ENCODE results near the gene TPPP.
"Not testable (repeated sequence)": the region's sequence is repeated elsewhere in the genome, so short reads cannot be mapped to it uniquely, and the experiment has no call there.

TPPP gene

GRCh38 chr5:716740-717139 lies 23.6 kb upstream of the TPPP start:
- H3K9ac ChIP-seq (ENCODE audit: low read depth in 1 of 2, low read length in 2 of 2); H3K27ac ChIP-seq (ENCODE audit: low read depth in 2 of 2, low read length in 2 of 2): not testable (repeated sequence)

DNA sequence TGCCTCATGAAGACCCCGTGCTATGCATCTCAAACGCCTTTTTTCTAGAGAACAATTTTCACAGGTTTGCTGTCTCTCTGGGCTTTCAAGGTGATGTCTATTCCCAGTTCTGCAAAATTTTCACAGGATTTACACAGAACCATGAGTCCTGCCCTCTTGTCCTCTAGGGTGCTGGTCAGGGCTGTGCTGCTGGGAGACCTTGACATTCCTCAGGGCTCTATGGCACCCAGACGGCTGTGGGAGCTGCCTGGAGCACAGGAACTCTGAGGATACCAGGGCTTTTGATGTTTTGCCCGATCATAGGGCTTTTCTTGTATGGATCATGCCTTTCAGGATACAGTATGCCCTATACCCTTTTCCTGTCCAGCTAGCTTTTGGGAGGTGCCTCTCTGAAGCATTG lies 22.5 kb upstream of the TPPP start:
- not testable (repeated sequence) for H3K27me3 ChIP-seq (ENCODE audit: control insufficient read depth in 2 of 2, insufficient read depth in 2 of 2, low read length in 2 of 2); H3K36me3 ChIP-seq (ENCODE audit: control insufficient read depth in 2 of 2, insufficient read depth in 2 of 2, low read length in 2 of 2)

More at GRCh38 chr5:716740-717139, 23.6 kb upstream of the TPPP start:
- not testable (repeated sequence) for H3K4me1 ChIP-seq (ENCODE audit: control insufficient read depth in 2 of 2, insufficient read depth in 2 of 2, low read length in 2 of 2); H3K9me3 ChIP-seq (ENCODE audit: control insufficient read depth in 2 of 2, low read length in 2 of 2); H3K36me3 ChIP-seq (ENCODE audit: control insufficient read depth in 2 of 2, insufficient read depth in 2 of 2, low read length in 2 of 2); H3K27me3 ChIP-seq (ENCODE audit: control insufficient read depth in 2 of 2, insufficient read depth in 2 of 2, low read length in 2 of 2); H3K4me3 ChIP-seq (ENCODE audit: low read length in 2 of 2)

GRCh38 chr5:714215-715118 lies 21.3 kb upstream of the TPPP start:
- H3K9ac ChIP-seq (ENCODE audit: low read depth in 1 of 2, low read length in 2 of 2): not testable (repeated sequence)

More for the DNA sequence above, 22.5 kb upstream of the TPPP start:
- H3K27ac ChIP-seq (ENCODE audit: low read depth in 2 of 2, low read length in 2 of 2); H3K9me3 ChIP-seq (ENCODE audit: control insufficient read depth in 2 of 2, low read length in 2 of 2); H3K4me1 ChIP-seq (ENCODE audit: control insufficient read depth in 2 of 2, insufficient read depth in 2 of 2, low read length in 2 of 2); H3K4me3 ChIP-seq (ENCODE audit: low read length in 2 of 2); H3K9ac ChIP-seq (ENCODE audit: low read depth in 1 of 2, low read length in 2 of 2): not testable (repeated sequence)

GRCh38 chr5:713686-714085 lies 20.5 kb upstream of the TPPP start:
- H3K4me1 ChIP-seq (ENCODE audit: control insufficient read depth in 2 of 2, insufficient read depth in 2 of 2, low read length in 2 of 2); H3K9ac ChIP-seq (ENCODE audit: low read depth in 1 of 2, low read length in 2 of 2); H3K36me3 ChIP-seq (ENCODE audit: control insufficient read depth in 2 of 2, insufficient read depth in 2 of 2, low read length in 2 of 2); H3K27me3 ChIP-seq (ENCODE audit: control insufficient read depth in 2 of 2, insufficient read depth in 2 of 2, low read length in 2 of 2); H3K27ac ChIP-seq (ENCODE audit: low read depth in 2 of 2, low read length in 2 of 2); H3K4me3 ChIP-seq (ENCODE audit: low read length in 2 of 2); H3K9me3 ChIP-seq (ENCODE audit: control insufficient read depth in 2 of 2, low read length in 2 of 2): not testable (repeated sequence)

More at GRCh38 chr5:714215-715118, 21.3 kb upstream of the TPPP start:
- H3K9me3 ChIP-seq (ENCODE audit: control insufficient read depth in 2 of 2, low read length in 2 of 2); H3K36me3 ChIP-seq (ENCODE audit: control insufficient read depth in 2 of 2, insufficient read depth in 2 of 2, low read length in 2 of 2); H3K4me3 ChIP-seq (ENCODE audit: low read length in 2 of 2); H3K27me3 ChIP-seq (ENCODE audit: control insufficient read depth in 2 of 2, insufficient read depth in 2 of 2, low read length in 2 of 2); H3K4me1 ChIP-seq (ENCODE audit: control insufficient read depth in 2 of 2, insufficient read depth in 2 of 2, low read length in 2 of 2); H3K27ac ChIP-seq (ENCODE audit: low read depth in 2 of 2, low read length in 2 of 2): not testable (repeated sequence)

DNA sequence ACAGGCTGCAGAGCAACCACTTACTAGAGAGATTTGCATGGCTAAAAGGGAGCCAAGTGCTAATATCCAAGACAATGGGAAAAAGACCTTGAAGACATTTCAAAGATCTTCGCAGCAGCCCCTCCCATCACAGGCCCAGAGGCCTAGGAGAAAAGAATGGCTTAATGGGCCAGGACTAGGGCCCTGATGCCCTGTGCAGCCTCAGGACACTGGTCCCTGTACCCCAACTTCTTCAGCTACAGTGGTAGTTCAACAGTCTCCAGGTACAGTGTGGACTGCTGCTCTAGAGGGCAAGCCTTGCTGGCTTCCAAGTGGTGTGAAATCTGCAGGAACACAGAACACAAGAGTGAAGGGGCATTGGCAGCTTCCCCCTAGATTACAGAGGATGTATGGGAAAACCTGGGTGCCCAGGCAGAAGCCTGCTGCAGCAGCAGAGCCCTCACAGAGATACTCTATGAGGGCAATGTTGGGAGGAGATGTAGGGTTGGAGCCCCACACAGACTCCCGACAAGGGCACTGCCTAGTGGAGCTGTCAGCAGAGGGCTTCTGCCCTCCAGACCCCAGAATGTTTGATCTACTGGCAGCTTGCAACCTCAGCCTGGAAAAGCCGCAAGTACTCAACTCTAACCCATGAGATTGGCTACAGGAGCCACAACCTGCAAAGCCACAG lies 15.8 kb upstream of the TPPP start:
- H3K27ac ChIP-seq (ENCODE audit: low read depth in 2 of 2, low read length in 2 of 2); H3K9me3 ChIP-seq (ENCODE audit: control insufficient read depth in 2 of 2, low read length in 2 of 2); H3K27me3 ChIP-seq (ENCODE audit: control insufficient read depth in 2 of 2, insufficient read depth in 2 of 2, low read length in 2 of 2); H3K4me1 ChIP-seq (ENCODE audit: control insufficient read depth in 2 of 2, insufficient read depth in 2 of 2, low read length in 2 of 2); H3K9ac ChIP-seq (ENCODE audit: low read depth in 1 of 2, low read length in 2 of 2); H3K36me3 ChIP-seq (ENCODE audit: control insufficient read depth in 2 of 2, insufficient read depth in 2 of 2, low read length in 2 of 2); H3K4me3 ChIP-seq (ENCODE audit: low read length in 2 of 2): not testable (repeated sequence)

DNA sequence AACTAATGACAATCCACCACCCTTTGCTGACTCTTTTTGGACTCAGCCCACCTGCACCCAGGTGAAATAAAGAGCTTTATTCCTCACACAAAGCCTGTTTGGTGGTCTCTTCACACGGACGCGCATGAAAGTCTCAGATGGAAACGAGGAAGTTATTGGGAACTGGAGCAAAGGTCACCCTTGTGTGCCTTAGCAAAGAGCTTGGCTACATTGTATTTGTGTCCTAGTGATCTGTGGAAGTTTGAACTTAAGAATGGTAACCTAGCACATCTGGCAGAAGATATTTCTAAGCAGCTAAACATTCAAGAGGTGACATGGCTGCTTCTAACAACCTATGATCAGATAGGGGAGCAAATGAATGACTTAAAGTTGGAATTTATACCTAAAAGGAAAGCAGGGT lies 15.2 kb upstream of the TPPP start:
- H3K27ac ChIP-seq (ENCODE audit: low read depth in 2 of 2, low read length in 2 of 2): not testable (repeated sequence)

DNA sequence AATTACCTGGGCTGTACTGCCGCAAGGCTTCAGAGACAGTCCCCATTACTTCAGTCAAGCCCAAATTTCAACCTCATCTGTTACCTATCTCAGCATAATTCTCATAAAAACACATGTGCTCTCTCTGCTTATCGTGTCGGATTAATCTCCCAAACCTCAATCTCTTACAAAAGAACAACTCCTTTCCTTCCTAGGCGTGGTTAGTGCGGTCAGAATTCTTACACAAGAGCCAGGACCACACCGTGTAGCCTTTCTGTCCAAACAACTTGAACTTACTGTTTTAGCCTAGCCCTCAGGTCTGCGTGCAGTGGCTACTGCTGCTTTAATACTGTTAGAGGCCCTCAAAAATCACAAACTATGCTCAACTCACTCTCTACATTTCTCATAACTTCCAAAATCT lies 13.0 kb upstream of the TPPP start:
- H3K4me3 ChIP-seq (ENCODE audit: low read length in 2 of 2); H3K4me1 ChIP-seq (ENCODE audit: control insufficient read depth in 2 of 2, insufficient read depth in 2 of 2, low read length in 2 of 2); H3K27ac ChIP-seq (ENCODE audit: low read depth in 2 of 2, low read length in 2 of 2); H3K36me3 ChIP-seq (ENCODE audit: control insufficient read depth in 2 of 2, insufficient read depth in 2 of 2, low read length in 2 of 2); H3K9ac ChIP-seq (ENCODE audit: low read depth in 1 of 2, low read length in 2 of 2); H3K27me3 ChIP-seq (ENCODE audit: control insufficient read depth in 2 of 2, insufficient read depth in 2 of 2, low read length in 2 of 2); H3K9me3 ChIP-seq (ENCODE audit: control insufficient read depth in 2 of 2, low read length in 2 of 2): not testable (repeated sequence)

More for the DNA sequence above, 15.2 kb upstream of the TPPP start:
- H3K27me3 ChIP-seq (ENCODE audit: control insufficient read depth in 2 of 2, insufficient read depth in 2 of 2, low read length in 2 of 2); H3K9ac ChIP-seq (ENCODE audit: low read depth in 1 of 2, low read length in 2 of 2); H3K9me3 ChIP-seq (ENCODE audit: control insufficient read depth in 2 of 2, low read length in 2 of 2); H3K4me1 ChIP-seq (ENCODE audit: control insufficient read depth in 2 of 2, insufficient read depth in 2 of 2, low read length in 2 of 2); H3K36me3 ChIP-seq (ENCODE audit: control insufficient read depth in 2 of 2, insufficient read depth in 2 of 2, low read length in 2 of 2); H3K4me3 ChIP-seq (ENCODE audit: low read length in 2 of 2): not testable (repeated sequence)

DNA sequence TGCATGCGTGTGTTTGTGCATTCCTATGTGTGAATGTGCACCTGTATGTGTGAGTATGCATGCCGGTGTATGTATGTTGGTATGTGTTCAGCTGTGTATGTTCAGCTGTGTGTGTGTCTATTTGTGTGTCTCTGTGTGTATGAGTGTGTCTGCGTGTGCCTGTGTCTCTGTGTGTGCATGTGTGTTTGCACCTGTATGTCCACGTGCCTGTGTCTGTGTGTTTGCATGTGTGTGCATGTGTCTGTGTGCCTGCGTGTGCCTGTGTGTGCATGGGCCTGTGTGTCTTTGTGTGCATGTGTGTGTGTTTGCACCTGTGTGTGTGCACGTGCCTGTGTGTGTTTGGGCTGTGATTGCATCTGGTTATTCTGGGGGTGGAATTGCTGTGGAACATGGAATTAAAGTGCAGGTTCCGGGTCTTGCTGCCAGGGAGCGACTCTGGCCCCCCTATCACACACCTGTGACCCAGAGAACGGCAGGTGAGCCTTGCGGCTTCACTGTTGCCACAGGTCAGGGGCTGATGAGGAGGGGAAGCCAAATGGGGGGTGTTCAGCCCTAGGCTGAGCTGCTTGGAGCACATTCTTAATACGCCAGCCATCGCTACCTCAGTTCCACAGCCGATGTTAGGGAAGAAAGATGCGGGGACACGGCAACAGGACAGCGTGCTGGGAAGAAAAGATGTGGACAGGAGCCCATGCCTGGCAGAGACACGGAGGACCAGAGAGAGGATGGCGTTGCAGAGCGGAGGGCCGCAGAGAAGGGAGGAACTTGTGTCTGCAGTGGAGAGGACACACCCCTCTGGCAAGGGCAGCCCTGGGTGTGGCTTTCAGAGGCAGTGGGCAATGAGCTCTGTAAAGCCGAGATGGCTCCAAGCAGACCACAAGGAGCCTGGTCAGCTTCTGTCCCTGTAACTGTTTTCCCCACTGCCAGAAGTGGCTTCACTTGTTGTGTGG lies 3.9 kb upstream of the TPPP start:
- not testable (repeated sequence) for H3K9ac ChIP-seq (ENCODE audit: low read depth in 1 of 2, low read length in 2 of 2); H3K36me3 ChIP-seq (ENCODE audit: control insufficient read depth in 2 of 2, insufficient read depth in 2 of 2, low read length in 2 of 2); H3K4me3 ChIP-seq (ENCODE audit: low read length in 2 of 2); H3K27ac ChIP-seq (ENCODE audit: low read depth in 2 of 2, low read length in 2 of 2); H3K9me3 ChIP-seq (ENCODE audit: control insufficient read depth in 2 of 2, low read length in 2 of 2); H3K27me3 ChIP-seq (ENCODE audit: control insufficient read depth in 2 of 2, insufficient read depth in 2 of 2, low read length in 2 of 2); H3K4me1 ChIP-seq (ENCODE audit: control insufficient read depth in 2 of 2, insufficient read depth in 2 of 2, low read length in 2 of 2)

- H3K27ac ChIP-seq (ENCODE audit: low read depth in 2 of 2, low read length in 2 of 2); H3K27me3 ChIP-seq (ENCODE audit: control insufficient read depth in 2 of 2, insufficient read depth in 2 of 2, low read length in 2 of 2); H3K4me1 ChIP-seq (ENCODE audit: control insufficient read depth in 2 of 2, insufficient read depth in 2 of 2, low read length in 2 of 2); H3K9me3 ChIP-seq (ENCODE audit: control insufficient read depth in 2 of 2, low read length in 2 of 2); H3K9ac ChIP-seq (ENCODE audit: low read depth in 1 of 2, low read length in 2 of 2); H3K36me3 ChIP-seq (ENCODE audit: control insufficient read depth in 2 of 2, insufficient read depth in 2 of 2, low read length in 2 of 2); H3K4me3 ChIP-seq (ENCODE audit: low read length in 2 of 2): not testable (repeated sequence)
Measured at GRCh38 chr5:696191-696590, 3.0 kb upstream of the TPPP start.

DNA sequence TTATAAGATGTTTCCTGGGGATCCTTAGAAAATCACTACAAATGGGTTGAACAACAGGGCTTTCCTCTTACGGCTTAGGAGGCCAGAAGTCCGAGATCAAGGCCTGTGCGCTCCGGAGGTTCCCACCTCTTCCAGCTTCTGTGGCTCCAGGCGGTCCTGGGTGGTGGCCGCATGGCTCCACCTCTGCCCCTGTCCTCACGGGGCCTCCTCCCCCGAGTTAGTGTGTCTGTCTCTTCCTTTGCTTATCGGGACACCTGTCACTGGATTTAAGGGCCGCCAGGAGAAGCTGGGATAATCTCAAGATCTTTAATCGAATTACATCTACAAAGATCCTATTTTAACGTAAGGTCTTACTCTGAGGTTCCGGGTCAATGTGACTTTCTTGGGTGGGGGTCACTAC lies 2.3 kb upstream of the TPPP start:
- H3K36me3 ChIP-seq (ENCODE audit: control insufficient read depth in 2 of 2, insufficient read depth in 2 of 2, low read length in 2 of 2); H3K27ac ChIP-seq (ENCODE audit: low read depth in 2 of 2, low read length in 2 of 2); H3K9me3 ChIP-seq (ENCODE audit: control insufficient read depth in 2 of 2, low read length in 2 of 2); H3K9ac ChIP-seq (ENCODE audit: low read depth in 1 of 2, low read length in 2 of 2); H3K27me3 ChIP-seq (ENCODE audit: control insufficient read depth in 2 of 2, insufficient read depth in 2 of 2, low read length in 2 of 2); H3K4me3 ChIP-seq (ENCODE audit: low read length in 2 of 2); H3K4me1 ChIP-seq (ENCODE audit: control insufficient read depth in 2 of 2, insufficient read depth in 2 of 2, low read length in 2 of 2): not testable (repeated sequence)
